ENCODE data around the gene OR4Q3.
"Not testable (repeated sequence)": the region's sequence is repeated elsewhere in the genome, so short reads cannot be mapped to it uniquely, and the experiment has no call there.

GRCh38 chr14:19796520-19797108, 53.2 kb downstream of the OR4Q3 start:
- TF ChIP-seq CTCF (IDR thresholded peaks at IDR 0.05 in 8 of 11, conservative IDR thresholded peaks at IDR 0.05 in 3 of 11); POLR2A (IDR thresholded peaks at IDR 0.05); POLR2AphosphoS5 (IDR thresholded peaks at IDR 0.05): not testable (repeated sequence)
